Activated CD4-positive, alpha-beta T cell treated with anti-CD3 and anti-CD28 coated beads, Interleukin-2, amount 10 ng/mL, durations not matched to agents 7 days and 5 days (primary cell): Measurements from ENCODE around the gene CYYR1. TPM values are rescaled to one million over a fixed set of nuclear protein-coding genes. Genes with fewer than 3 reads are reported as not detected.

Experiments
- CTCF ChIA-PET: fragments of 350-600 bp; sonication (Branson Sonifier 250); formaldehyde crosslinking; loops from one replicate; lab custom pipeline; 2021; ENCODE audit warnings: antibody characterized with exemption; lab: Charles Lee
- POLR2A ChIA-PET: fragments of 350-600 bp; sonication (Branson Sonifier 250); formaldehyde crosslinking; loops from one replicate; lab custom pipeline; 2021; ENCODE audit warnings: antibody characterized with exemption; lab: Charles Lee
- DNase-seq: peaks from one replicate; pipeline ENCODE4 v3.0.0-alpha.2; 2020
- H3K27ac Mint-ChIP-seq: one replicate; pipeline ENCODE4 v1.8.0; 2021; ENCODE audit warnings: mild to moderate bottlenecking, moderate library complexity, mixed read lengths
- H3K27me3 Mint-ChIP-seq: one replicate; pipeline ENCODE4 v1.8.0; 2021; ENCODE audit warnings: mixed read lengths
- H3K36me3 Mint-ChIP-seq: one replicate; pipeline ENCODE4 v1.8.0; 2021; ENCODE audit warnings: low read depth, mixed read lengths
- H3K4me1 Mint-ChIP-seq: one replicate; pipeline ENCODE4 v1.8.0; 2021; ENCODE audit warnings: mixed read lengths
- H3K4me3 Mint-ChIP-seq: one replicate; pipeline ENCODE4 v1.8.0; 2021; ENCODE audit warnings: mild to moderate bottlenecking, moderate library complexity, mixed read lengths
- H3K9me3 Mint-ChIP-seq: one replicate; pipeline ENCODE4 v1.8.0; 2021; ENCODE audit warnings: mixed read lengths
- total RNA-seq, 2 experiments: library from RNA; stranded (reverse); gene quantifications; one replicate each; pipeline ENCODE4 v1.2.3, GENCODE V29; 2021

The CYYR1 gene
- total RNA-seq, 2 experiments from 2014 or later = not detected

GRCh38 chr21:26570203-26570602 is 2.9 kb downstream of the CYYR1 start:
- H3K27me3 Mint-ChIP-seq = peaks cover 27% of the 10 kb centered on the region
- no peak for DNase-seq
- POLR2A ChIA-PET = no interaction called here
- CTCF ChIA-PET = no interaction called here
- H3K36me3 Mint-ChIP-seq = no peaks in the 10 kb centered on the region
- H3K9me3 Mint-ChIP-seq = no peaks in the 10 kb centered on the region
- H3K4me1 Mint-ChIP-seq = peaks cover 3% of the 10 kb centered on the region
- no peak overlapping the region for H3K27ac Mint-ChIP-seq
- H3K4me3 Mint-ChIP-seq = no peak overlapping the region

- ChIA-PET CTCF (no interaction called here), POLR2A (no interaction called here)
- no peak for DNase-seq
- H3K36me3 Mint-ChIP-seq = no peaks in the 10 kb centered on the region
- H3K9me3 Mint-ChIP-seq = no peaks in the 10 kb centered on the region
- H3K4me1 Mint-ChIP-seq = no peaks in the 10 kb centered on the region
- H3K27ac Mint-ChIP-seq = no peak overlapping the region
- H3K4me3 Mint-ChIP-seq = no peak overlapping the region
- H3K27me3 Mint-ChIP-seq = peaks cover 6% of the 10 kb centered on the region
Measured at GRCh38 chr21:26565546-26565945, 7.5 kb downstream of the CYYR1 start.

GRCh38 chr21:26565111-26565510 is 8.0 kb downstream of the CYYR1 start:
- Mint-ChIP-seq H3K4me1 (no peaks in the 10 kb centered on the region), H3K36me3 (no peaks in the 10 kb centered on the region), H3K27me3 (peaks cover 5% of the 10 kb centered on the region), H3K4me3 (no peak overlapping the region), H3K9me3 (no peaks in the 10 kb centered on the region), H3K27ac (no peak overlapping the region)
- CTCF ChIA-PET = no interaction called here
- POLR2A ChIA-PET = no interaction called here
- DNase-seq = no peak

DNA sequence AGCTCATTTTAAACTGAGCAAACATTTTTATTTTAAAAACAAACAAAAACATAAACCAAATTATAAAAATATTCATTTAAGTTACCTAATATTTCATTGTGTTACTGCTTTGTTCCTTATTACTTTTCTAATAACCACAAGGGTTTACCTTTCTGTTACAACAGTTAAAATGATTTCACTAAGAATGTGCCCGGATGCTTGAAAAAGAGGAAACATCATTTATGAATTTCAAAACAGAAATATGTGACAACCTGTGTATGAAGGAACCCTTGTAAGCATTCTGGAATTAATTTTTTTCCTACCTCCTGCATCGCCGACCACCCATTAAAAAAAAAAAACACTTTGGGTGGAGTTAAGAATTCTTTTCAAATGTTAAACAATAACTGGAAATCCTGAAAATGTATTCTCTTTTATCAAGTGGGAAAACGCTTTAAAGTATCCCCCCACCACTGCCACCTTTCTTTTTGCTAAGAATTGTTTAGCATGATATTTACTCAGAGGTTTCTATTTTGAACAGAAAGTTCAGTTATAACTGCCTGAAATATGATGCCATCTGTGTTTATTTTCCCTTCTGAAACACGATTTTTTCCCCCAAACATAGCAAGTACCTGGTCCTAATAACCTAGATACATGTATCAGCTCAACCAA is 9.1 kb downstream of the CYYR1 start:
- peaks cover 5% of the 10 kb centered on the region for H3K27me3 Mint-ChIP-seq
- no peaks in the 10 kb centered on the region for H3K36me3 Mint-ChIP-seq
- POLR2A ChIA-PET = no interaction called here
- CTCF ChIA-PET = interaction anchor here (1.0 kb wide), 1 partner anchor 18 kb away, joined by 3 read pairs; no protein-coding TSS in a partner anchor
- no peaks in the 10 kb centered on the region for H3K4me1 Mint-ChIP-seq
- no peak overlapping the region for H3K4me3 Mint-ChIP-seq
- H3K27ac Mint-ChIP-seq = no peak overlapping the region
- DNase-seq = no peak
- no peaks in the 10 kb centered on the region for H3K9me3 Mint-ChIP-seq

DNA sequence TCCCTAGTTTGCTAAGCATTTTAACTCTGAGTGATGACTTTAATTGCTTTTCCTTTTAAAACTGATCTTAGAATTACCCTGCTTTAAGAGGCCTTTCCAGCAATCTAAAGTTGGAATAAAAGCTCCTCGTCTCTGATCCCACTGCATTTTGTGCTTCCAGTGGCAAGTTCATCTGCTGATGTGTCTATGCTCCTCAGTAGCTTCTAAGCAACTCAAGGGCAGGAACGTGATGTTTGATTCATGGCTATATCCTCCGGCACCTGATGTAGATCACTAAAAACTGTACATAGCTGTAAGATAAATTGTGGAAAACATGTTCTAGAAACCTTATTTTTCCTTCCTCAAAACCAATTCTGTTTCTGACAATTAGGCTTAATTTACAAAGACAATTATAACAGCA is 12.5 kb downstream of the CYYR1 start:
- H3K36me3 Mint-ChIP-seq = no peaks in the 10 kb centered on the region
- no peak overlapping the region for H3K4me3 Mint-ChIP-seq
- ChIA-PET CTCF (no interaction called here), POLR2A (no interaction called here)
- peaks cover 5% of the 10 kb centered on the region for H3K27me3 Mint-ChIP-seq
- no peak overlapping the region for H3K27ac Mint-ChIP-seq
- DNase-seq = no peak
- no peaks in the 10 kb centered on the region for H3K4me1 Mint-ChIP-seq
- H3K9me3 Mint-ChIP-seq = no peaks in the 10 kb centered on the region

DNA sequence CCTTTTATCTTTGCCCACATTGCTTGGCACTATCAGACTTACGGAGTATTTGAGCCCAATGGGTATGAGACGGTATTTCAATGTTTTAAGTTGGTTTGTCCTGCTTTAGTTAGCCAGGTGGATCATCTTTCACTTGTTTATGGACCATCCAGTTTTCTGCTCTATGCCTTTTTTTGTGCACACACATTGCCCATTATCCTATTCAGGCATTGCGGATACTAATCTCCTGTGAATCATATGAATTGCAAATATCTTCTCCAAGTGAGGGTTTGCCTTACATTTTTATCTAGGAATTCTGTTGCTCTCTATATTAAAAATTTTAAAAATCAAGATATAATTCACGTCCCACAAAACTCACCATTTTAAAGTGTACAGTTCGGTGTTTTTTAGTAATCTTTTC is 14.0 kb downstream of the CYYR1 start:
- Mint-ChIP-seq H3K9me3 (no peaks in the 10 kb centered on the region), H3K4me1 (no peaks in the 10 kb centered on the region), H3K4me3 (no peak overlapping the region), H3K27ac (no peak overlapping the region), H3K36me3 (no peaks in the 10 kb centered on the region), H3K27me3 (peaks cover 4% of the 10 kb centered on the region)
- ChIA-PET POLR2A (no interaction called here), CTCF (no interaction called here)
- no peak for DNase-seq

GRCh38 chr21:26557106-26557505 is 16.0 kb downstream of the CYYR1 start:
- CTCF ChIA-PET = no interaction called here
- Mint-ChIP-seq H3K9me3 (no peaks in the 10 kb centered on the region), H3K27me3 (peaks cover 7% of the 10 kb centered on the region), H3K4me1 (no peaks in the 10 kb centered on the region), H3K36me3 (no peaks in the 10 kb centered on the region), H3K27ac (no peak overlapping the region), H3K4me3 (no peak overlapping the region)
- no peak for DNase-seq
- POLR2A ChIA-PET = no interaction called here

DNA sequence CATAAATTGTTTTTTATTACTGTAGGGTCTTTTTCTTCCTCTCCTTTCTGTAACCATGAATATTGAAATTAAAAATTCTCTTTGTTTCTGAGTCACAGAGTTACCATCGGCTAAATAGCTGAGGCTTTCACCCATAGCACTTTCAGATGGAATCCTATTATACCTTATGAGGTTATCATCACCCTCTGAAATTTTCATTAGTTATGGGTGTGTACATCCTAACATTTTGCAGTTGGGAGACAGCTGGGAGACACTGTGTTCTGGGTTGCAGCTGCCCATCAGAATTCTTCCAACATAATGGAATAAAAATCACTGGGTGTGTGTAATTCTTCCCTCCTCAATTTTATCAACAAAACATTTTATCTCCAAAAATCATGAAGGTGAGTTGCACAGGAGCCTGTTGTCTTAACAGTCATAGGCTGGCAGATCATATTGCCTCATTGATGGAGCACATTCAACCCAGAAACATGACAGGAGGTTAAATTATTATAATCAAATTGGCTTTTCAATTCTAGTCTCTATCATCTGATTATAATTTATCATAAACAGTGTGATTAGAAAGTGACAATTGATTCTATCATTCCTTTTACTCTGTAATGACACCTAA is 17.4 kb downstream of the CYYR1 start:
- no peak overlapping the region for H3K4me3 Mint-ChIP-seq
- H3K27ac Mint-ChIP-seq = no peak overlapping the region
- H3K27me3 Mint-ChIP-seq = peaks cover 3% of the 10 kb centered on the region
- H3K4me1 Mint-ChIP-seq = no peaks in the 10 kb centered on the region
- ChIA-PET POLR2A (no interaction called here), CTCF (no interaction called here)
- no peak for DNase-seq
- no peaks in the 10 kb centered on the region for H3K36me3 Mint-ChIP-seq
- no peaks in the 10 kb centered on the region for H3K9me3 Mint-ChIP-seq

GRCh38 chr21:26554365-26554764 is 18.7 kb downstream of the CYYR1 start:
- POLR2A ChIA-PET = no interaction called here

GRCh38 chr21:26553898-26554297 is 19.2 kb downstream of the CYYR1 start:
- Mint-ChIP-seq H3K27me3 (peaks cover 3% of the 10 kb centered on the region), H3K36me3 (no peaks in the 10 kb centered on the region), H3K4me3 (no peak overlapping the region), H3K4me1 (no peaks in the 10 kb centered on the region), H3K27ac (no peak overlapping the region), H3K9me3 (no peaks in the 10 kb centered on the region)
- POLR2A ChIA-PET = no interaction called here
- CTCF ChIA-PET = no interaction called here
- no peak for DNase-seq

More at GRCh38 chr21:26554365-26554764, 18.7 kb downstream of the CYYR1 start:
- H3K4me3 Mint-ChIP-seq = no peak overlapping the region
- H3K27ac Mint-ChIP-seq = no peak overlapping the region
- no peaks in the 10 kb centered on the region for H3K4me1 Mint-ChIP-seq
- DNase-seq = no peak
- CTCF ChIA-PET = no interaction called here
- H3K36me3 Mint-ChIP-seq = no peaks in the 10 kb centered on the region
- H3K27me3 Mint-ChIP-seq = peaks cover 3% of the 10 kb centered on the region
- H3K9me3 Mint-ChIP-seq = no peaks in the 10 kb centered on the region

- ChIA-PET POLR2A (no interaction called here), CTCF (no interaction called here)
- Mint-ChIP-seq H3K4me3 (no peak overlapping the region), H3K27ac (no peak overlapping the region), H3K36me3 (no peaks in the 10 kb centered on the region), H3K9me3 (no peaks in the 10 kb centered on the region), H3K27me3 (peaks cover 3% of the 10 kb centered on the region), H3K4me1 (no peaks in the 10 kb centered on the region)
- DNase-seq = no peak
Measured at GRCh38 chr21:26550326-26550725, 22.8 kb downstream of the CYYR1 start.

DNA sequence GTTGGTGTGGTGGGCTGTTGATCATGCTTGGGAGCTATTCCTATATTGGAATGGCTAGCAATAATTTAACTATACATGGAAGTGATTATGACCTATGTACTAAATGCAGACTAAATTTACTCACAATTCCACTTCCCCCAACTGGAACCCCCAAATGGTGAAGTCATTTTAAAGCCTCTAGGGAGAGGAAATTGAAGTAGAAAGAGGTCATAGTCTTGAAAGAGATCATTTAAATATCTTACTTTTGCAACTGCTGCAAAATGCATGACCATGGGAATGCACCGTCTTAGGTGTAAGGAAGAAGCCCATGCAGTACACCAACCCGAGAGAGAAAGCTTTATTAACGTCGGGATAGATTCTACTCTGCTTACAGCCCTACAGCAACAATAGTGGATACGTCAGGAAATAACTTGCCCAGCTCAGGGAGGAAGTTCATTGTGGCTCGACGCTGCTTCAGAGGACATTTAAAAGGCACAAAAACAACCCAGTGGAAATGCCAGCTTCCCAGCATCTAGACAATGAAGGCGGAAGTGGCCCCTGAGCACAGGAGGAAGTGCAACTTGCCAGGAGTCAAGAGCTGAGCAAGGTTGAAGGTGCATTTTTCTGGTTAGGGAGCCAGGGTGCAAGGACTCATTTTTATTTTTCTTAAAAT is 26.5 kb downstream of the CYYR1 start:
- Mint-ChIP-seq H3K4me3 (no peak overlapping the region), H3K36me3 (no peaks in the 10 kb centered on the region), H3K9me3 (no peaks in the 10 kb centered on the region), H3K4me1 (no peaks in the 10 kb centered on the region), H3K27me3 (no peaks in the 10 kb centered on the region), H3K27ac (no peak overlapping the region)
- ChIA-PET CTCF (interaction anchor here (1.0 kb wide), 1 partner anchor 18 kb away, joined by 3 read pairs; no protein-coding TSS in a partner anchor), POLR2A (no interaction called here)
- DNase-seq = no peak

GRCh38 chr21:26544201-26544775 is 28.8 kb downstream of the CYYR1 start:
- Mint-ChIP-seq H3K9me3 (no peaks in the 10 kb centered on the region), H3K4me1 (no peaks in the 10 kb centered on the region), H3K36me3 (no peaks in the 10 kb centered on the region), H3K4me3 (no peak overlapping the region), H3K27me3 (peaks cover 2% of the 10 kb centered on the region), H3K27ac (no peak overlapping the region)
- DNase-seq = no peak
- CTCF ChIA-PET = no interaction called here
- POLR2A ChIA-PET = no interaction called here
